Liver (tissue), 9 donors: ENCODE data around the gene ABL2. TPM values are rescaled to one million over a fixed set of nuclear protein-coding genes. Genes with fewer than 3 reads are reported as not detected.
A peak's percentile ranks its signal among the peaks of the same experiment; 100 is the strongest.

ENCODE experiments used
- DNase-seq: peaks from one replicate; pipeline ENCODE4 v3.0.0-alpha.2; 2017; ENCODE audit warnings: low spot score
- H3K27ac ChIP-seq, 2 donors: one replicate each; pipeline ENCODE4 v1.7.0; 2013; ENCODE audit warnings: inconsistent platforms in 2 of 2, low read length in 2 of 2, control low read depth in 1 of 2, low read depth in 1 of 2, mild to moderate bottlenecking in 1 of 2
- H3K27me3 ChIP-seq, 4 donors: one replicate each; pipeline versions ENCODE4 v1.6.1 to v1.7.0; 2013; ENCODE audit warnings: low read length in 3 of 4, inconsistent platforms in 1 of 4, mild to moderate bottlenecking in 1 of 4, moderate library complexity in 1 of 4; ENCODE audit not compliant: control insufficient read depth in 4 of 4, insufficient read depth in 4 of 4
- H3K36me3 ChIP-seq, 4 donors: one replicate each; pipeline versions ENCODE4 v1.6.1 to v1.7.0; 2013; ENCODE audit warnings: low read length in 3 of 4, mild to moderate bottlenecking in 3 of 4, low read depth in 1 of 4, moderate library complexity in 1 of 4; ENCODE audit not compliant: control insufficient read depth in 4 of 4, insufficient read depth in 3 of 4
- H3K4me1 ChIP-seq, 4 donors: one replicate each; pipeline versions ENCODE4 v1.6.1 to v1.7.0; 2013; ENCODE audit warnings: low read length in 3 of 4, mild to moderate bottlenecking in 3 of 4, moderate library complexity in 1 of 4; ENCODE audit not compliant: control insufficient read depth in 4 of 4, insufficient read depth in 4 of 4
- H3K4me3 ChIP-seq, 3 donors: one replicate each; pipeline versions ENCODE4 v1.6.1 to v1.7.0; 2013; ENCODE audit warnings: low read length in 3 of 3, control low read depth in 1 of 3, low read depth in 1 of 3, mild to moderate bottlenecking in 1 of 3
- H3K9ac ChIP-seq, 2 donors: one replicate each; pipeline ENCODE4 v1.7.0; 2013; ENCODE audit warnings: low read length in 2 of 2, mild to moderate bottlenecking in 2 of 2, moderate library complexity in 2 of 2, control low read depth in 1 of 2, low read depth in 1 of 2
- H3K9me3 ChIP-seq, 4 donors: one replicate each; pipeline versions ENCODE4 v1.6.1 to v1.7.0; 2013; ENCODE audit warnings: low read length in 3 of 4; ENCODE audit not compliant: control insufficient read depth in 4 of 4
- ATF3 ChIP-seq: IDR thresholded peaks from 2 replicates; pipeline ENCODE4 v1.6.1; 2016; ENCODE audit warnings: antibody characterized with exemption
- CTCF ChIP-seq: fragments of 150-350 bp; IDR thresholded peaks from 2 replicates; pipeline ENCODE4 v1.5.1; 2017; ENCODE audit warnings: improper control_type of control experiment, low read depth, low read length; ENCODE audit not compliant: missing input control
- EGR1 ChIP-seq, 2 donors: IDR thresholded peaks; 2 replicates each; pipeline ENCODE4 v1.6.1; 2016 to 2018; ENCODE audit warnings: antibody characterized with exemption in 2 of 2, low read depth in 2 of 2
- FOXA1 ChIP-seq: IDR thresholded peaks from 2 replicates; pipeline ENCODE4 v1.6.1; 2016; ENCODE audit warnings: antibody characterized with exemption
- FOXA2 ChIP-seq: IDR thresholded peaks from 2 replicates; pipeline ENCODE4 v1.6.1; 2016; ENCODE audit warnings: antibody characterized with exemption
- GABPA ChIP-seq, 2 donors: IDR thresholded peaks in 1 of 2; conservative IDR thresholded peaks in 1 of 2; 2 replicates each; pipeline ENCODE4 v1.6.1; 2016; ENCODE audit warnings: antibody characterized with exemption in 2 of 2, mild to moderate bottlenecking in 1 of 2, moderate library complexity in 1 of 2
- HNF4A ChIP-seq, 2 donors: conservative IDR thresholded peaks; 2 replicates each; pipeline ENCODE4 v1.6.1; 2016; ENCODE audit warnings: antibody characterized with exemption in 2 of 2, mild to moderate bottlenecking in 2 of 2
- HNF4G ChIP-seq: IDR thresholded peaks from 2 replicates; pipeline ENCODE4 v1.6.1; 2016; ENCODE audit warnings: antibody characterized with exemption
- JUND ChIP-seq, 2 donors: IDR thresholded peaks; 2 replicates each; pipeline ENCODE4 v1.6.1; 2016; ENCODE audit warnings: antibody characterized with exemption in 2 of 2
- MAX ChIP-seq: IDR thresholded peaks from 2 replicates; pipeline ENCODE4 v1.6.1; 2016; ENCODE audit warnings: antibody characterized with exemption
- NR2F2 ChIP-seq: IDR thresholded peaks from 2 replicates; pipeline ENCODE4 v1.6.1; 2016; ENCODE audit warnings: antibody characterized with exemption
- RAD21 ChIP-seq, 2 donors: IDR thresholded peaks; 2 replicates each; pipeline ENCODE4 v1.6.1; 2016; ENCODE audit warnings: antibody characterized with exemption in 2 of 2, mild to moderate bottlenecking in 2 of 2
- REST ChIP-seq: IDR thresholded peaks from 2 replicates; pipeline ENCODE4 v1.6.1; 2016; ENCODE audit warnings: antibody characterized with exemption, mild to moderate bottlenecking
- TAF1 ChIP-seq: conservative IDR thresholded peaks from 2 replicates; pipeline ENCODE4 v1.6.1; 2016; ENCODE audit warnings: antibody characterized with exemption, mild to moderate bottlenecking
- YY1 ChIP-seq: IDR thresholded peaks from 2 replicates; pipeline ENCODE4 v1.6.1; 2016; ENCODE audit warnings: antibody characterized with exemption, mild to moderate bottlenecking
- ZBTB33 ChIP-seq: IDR thresholded peaks from 2 replicates; pipeline ENCODE4 v1.6.1; 2016; ENCODE audit warnings: antibody characterized with exemption
- WGBS: extraction: QIAGEN DNeasy Blood & Tissue Kit; methylation state at CpG from one replicate; pipeline ENCODE4 v1.1.7; 2013; 5-methylcytosine and 5-hydroxymethylcytosine counted together
- polyA plus RNA-seq, 2 donors: library from polyadenylated mRNA; stranded (reverse) in 1 of 2; unstranded in 1 of 2; fragments of 200-250 nt in 1 of 2; fragments of >200 nt in 1 of 2; fragmentation: Nextera tagmentation in 1 of 2; extraction: Ambion mirVana in 1 of 2; gene quantifications; one replicate each; pipeline versions ENCODE4 v1.2.1 to v1.2.3, GENCODE V29; 2013 to 2015
- total RNA-seq, 2 donors: library from RNA; depleted of rRNA; stranded (reverse); fragments of >200 nt; gene quantifications; one replicate each; pipeline ENCODE4 v1.2.3, GENCODE V29; 2014
- donor health status: healthy.
- donor health status: healthy.
- donor health status: healthy.
- donor health status: healthy.
- donor health status: healthy.

The ABL2 gene
- total and polyA plus RNA-seq, 4 donors: 1.8 to 7.8 (median 3.4) TPM

- 61% methylated on average over 6 of the region's 6 CpGs for WGBS
- no peaks in the 10 kb centered on the region for H3K36me3 ChIP-seq
- TF ChIP-seq EGR1 (IDR thresholded peaks at IDR 0.05; ENCODE audit: low read depth in 2 of 2): no peak
- no peak for TF ChIP-seq RAD21 (IDR thresholded peaks at IDR 0.05)
- no peak for TF ChIP-seq TAF1
- TF ChIP-seq GABPA (IDR thresholded peaks at IDR 0.05 in 1 of 2, conservative IDR thresholded peaks at IDR 0.05 in 1 of 2): no peak
- TF ChIP-seq HNF4G: no peak
- no peak for TF ChIP-seq MAX
- TF ChIP-seq NR2F2: no peak
- TF ChIP-seq REST: no peak
- no peak for TF ChIP-seq ZBTB33
- TF ChIP-seq CTCF: no peak
- no peak for TF ChIP-seq FOXA1
- no peak for TF ChIP-seq JUND (IDR thresholded peaks at IDR 0.05)
- peak overlapping the region in 1 of 2 donors; percentile 42 for H3K27ac ChIP-seq
- H3K9me3 ChIP-seq: no peaks in the 10 kb centered on the region
- no peaks in the 10 kb centered on the region for H3K27me3 ChIP-seq
- no peak for DNase-seq
- H3K4me3 ChIP-seq: no peak overlapping the region
- peaks cover 7 to 35% (median 25%) of the 10 kb centered on the region in 4 donors for H3K4me1 ChIP-seq
- no peak overlapping the region for H3K9ac ChIP-seq
Observed at GRCh38 chr1:179153217-179153616, 76.3 kb downstream of the ABL2 start.

- Histone ChIP-seq H3K36me3 (peaks cover 0 to 2% (median 0%) of the 10 kb centered on the region in 4 donors), H3K27ac (peak overlapping the region; percentile 3 to 59), H3K27me3 (no peaks in the 10 kb centered on the region), H3K4me3 (no peak overlapping the region), H3K9me3 (no peaks in the 10 kb centered on the region), H3K4me1 (peaks cover 7 to 35% (median 25%) of the 10 kb centered on the region in 4 donors), H3K9ac (no peak overlapping the region)
- 32% methylated on average over 2 of the region's 2 CpGs for WGBS
- no peak for DNase-seq
- TF ChIP-seq ATF3 (no peak), EGR1 (IDR thresholded peaks at IDR 0.05; ENCODE audit: low read depth in 2 of 2) (peak in 1 of 2 donors; percentile 58), FOXA2 (peak; percentile 93), CTCF (no peak), HNF4A (conservative IDR thresholded peaks at IDR 0.05) (peak; percentile 91 to 95), REST (peak; percentile 79), FOXA1 (peak; percentile 80), YY1 (peak; percentile 91), JUND (IDR thresholded peaks at IDR 0.05) (peak; percentile 76 to 92), NR2F2 (peak; percentile 43), TAF1 (no peak)
Observed at GRCh38 chr1:179151908-179152682, 77.4 kb downstream of the ABL2 start.
